ENCODE measurements around the gene INHBB.

INHBB gene

DNA sequence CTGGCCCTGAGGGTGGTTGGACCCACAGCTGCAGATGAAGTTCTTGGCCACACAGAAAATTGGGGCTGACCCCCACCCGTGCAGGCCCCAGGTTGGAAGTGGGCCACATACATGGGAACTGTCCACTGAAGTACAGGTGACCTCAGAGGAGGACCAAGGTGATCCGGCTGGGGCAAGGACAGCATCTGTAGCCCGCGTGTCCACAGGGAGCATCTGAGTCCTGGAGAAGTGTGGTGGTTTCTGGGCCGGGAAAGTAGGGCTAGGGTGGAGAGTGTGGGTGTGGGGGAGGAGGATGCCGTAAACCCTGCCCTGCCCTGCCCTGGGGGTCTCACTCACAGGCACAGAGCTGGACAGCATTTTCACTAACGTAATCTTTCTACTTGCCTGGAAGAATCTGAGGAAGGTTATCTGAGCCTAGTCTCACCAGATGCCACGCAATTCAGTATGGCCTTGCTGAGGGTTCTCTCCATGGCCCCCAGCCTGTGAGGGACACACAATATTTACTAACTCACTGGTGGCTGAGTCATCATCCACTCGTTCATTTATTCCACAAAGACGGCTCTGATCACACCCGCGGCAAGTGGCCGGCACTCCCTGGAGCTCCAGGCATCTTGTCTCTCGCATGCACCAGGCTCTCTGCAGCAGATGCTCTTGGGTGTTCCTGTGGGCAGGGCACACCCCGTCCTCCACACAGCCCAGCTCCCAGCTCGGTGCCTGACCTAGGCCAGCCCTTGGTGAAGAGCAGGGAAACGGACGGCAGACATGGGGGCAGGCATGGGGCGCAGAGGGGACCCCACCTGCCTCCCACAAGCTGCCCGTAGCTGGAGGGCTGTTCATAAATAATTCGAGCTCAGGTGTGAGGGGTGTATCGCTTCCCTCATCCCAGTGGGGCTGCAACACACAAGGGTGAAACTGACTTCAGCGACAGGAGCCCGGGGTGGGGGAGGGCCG is 51.2 kb downstream of the INHBB start:
- Histone ChIP-seq H3K4me1 (ENCODE audit: control insufficient read depth, insufficient read depth, low read length) (peaks cover 6% of the 10 kb centered on the region), H3K4me2 (ENCODE audit: low read length) (no peak overlapping the region), H3K9me3 (replicated peaks; ENCODE audit: low read length) (no peaks in the 10 kb centered on the region), H3K27me3 (ENCODE audit: control insufficient read depth, insufficient read depth, low read length) (peaks cover 63% of the 10 kb centered on the region), H3K9ac (ENCODE audit: low read depth, low read length) (no peak overlapping the region), H3K4me3 (ENCODE audit: low read length) (no peak overlapping the region), H3K36me3 (ENCODE audit: insufficient read depth, low read length) (no peaks in the 10 kb centered on the region)

DNA sequence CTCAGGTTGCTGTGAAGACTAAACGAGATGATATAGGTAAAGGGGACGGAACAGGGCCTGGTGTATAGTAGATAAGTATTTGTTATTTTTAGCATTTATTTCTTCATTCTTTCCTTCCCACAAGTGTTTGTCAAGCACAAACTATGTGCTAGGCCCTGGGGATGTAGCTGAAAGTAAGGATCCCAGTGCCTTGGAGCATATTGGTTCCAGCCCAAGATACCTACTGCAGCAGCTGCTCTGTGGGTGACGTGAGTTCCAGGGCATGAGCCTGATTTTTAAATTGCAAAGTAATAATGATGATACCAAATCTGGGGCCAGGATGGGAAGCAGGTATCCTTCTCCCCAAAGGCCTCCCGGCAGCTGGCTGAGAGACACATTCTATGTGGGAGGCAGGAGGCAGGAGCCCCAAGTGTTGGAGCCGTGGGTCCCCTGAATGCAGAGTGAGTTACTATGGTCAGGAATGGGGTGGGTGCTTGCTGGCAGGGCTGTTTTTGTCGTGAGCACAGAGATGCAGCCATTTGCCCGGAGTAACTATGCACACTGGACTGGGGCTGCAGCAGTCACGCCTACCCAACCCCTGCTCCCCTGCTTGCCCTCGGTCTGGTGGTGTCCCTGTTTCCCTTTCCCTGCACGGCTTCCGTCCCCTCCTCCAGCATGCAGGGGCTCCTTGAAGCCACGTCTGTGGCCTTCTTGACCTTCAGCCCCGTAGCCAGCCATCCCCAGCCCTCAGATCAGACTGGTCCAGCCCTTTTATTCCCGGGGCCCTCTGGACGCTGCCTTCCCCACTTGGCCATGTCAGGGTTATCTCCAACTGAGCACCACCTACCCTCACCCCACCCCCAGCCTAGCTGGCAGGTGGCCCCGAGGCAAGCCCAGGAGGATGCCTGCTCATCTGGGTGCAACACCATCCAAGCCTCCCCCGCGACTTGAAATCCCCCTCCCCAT is 52.4 kb downstream of the INHBB start:
- Histone ChIP-seq H3K27me3 (ENCODE audit: control insufficient read depth, insufficient read depth, low read length) (peaks cover 63% of the 10 kb centered on the region), H3K36me3 (ENCODE audit: insufficient read depth, low read length) (no peaks in the 10 kb centered on the region), H3K9me3 (replicated peaks; ENCODE audit: low read length) (no peaks in the 10 kb centered on the region), H3K4me3 (ENCODE audit: low read length) (no peak overlapping the region), H3K4me1 (ENCODE audit: control insufficient read depth, insufficient read depth, low read length) (peaks cover 6% of the 10 kb centered on the region), H3K4me2 (ENCODE audit: low read length) (no peak overlapping the region), H3K9ac (ENCODE audit: low read depth, low read length) (no peak overlapping the region)

GRCh38 chr2:120398996-120399888 is 53.3 kb downstream of the INHBB start:
- no peaks in the 10 kb centered on the region for H3K9me3 ChIP-seq (replicated peaks; ENCODE audit: low read length)
- peaks cover 65% of the 10 kb centered on the region for H3K27me3 ChIP-seq (ENCODE audit: control insufficient read depth, insufficient read depth, low read length)
- H3K4me2 ChIP-seq (ENCODE audit: low read length), result no peak overlapping the region
- H3K9ac ChIP-seq (ENCODE audit: low read depth, low read length), result no peak overlapping the region
- H3K36me3 ChIP-seq (ENCODE audit: insufficient read depth, low read length), result no peaks in the 10 kb centered on the region
- H3K4me1 ChIP-seq (ENCODE audit: control insufficient read depth, insufficient read depth, low read length), result peaks cover 6% of the 10 kb centered on the region
- no peak overlapping the region for H3K4me3 ChIP-seq (ENCODE audit: low read length)

GRCh38 chr2:120399889-120400240 is 53.9 kb downstream of the INHBB start:
- no peak overlapping the region for H3K4me3 ChIP-seq (ENCODE audit: low read length)
- peaks cover 64% of the 10 kb centered on the region for H3K27me3 ChIP-seq (ENCODE audit: control insufficient read depth, insufficient read depth, low read length)
- H3K9ac ChIP-seq (ENCODE audit: low read depth, low read length), result no peak overlapping the region
- peaks cover 6% of the 10 kb centered on the region for H3K4me1 ChIP-seq (ENCODE audit: control insufficient read depth, insufficient read depth, low read length)
- no peak overlapping the region for H3K4me2 ChIP-seq (ENCODE audit: low read length)
- H3K36me3 ChIP-seq (ENCODE audit: insufficient read depth, low read length), result no peaks in the 10 kb centered on the region
- no peaks in the 10 kb centered on the region for H3K9me3 ChIP-seq (replicated peaks; ENCODE audit: low read length)

DNA sequence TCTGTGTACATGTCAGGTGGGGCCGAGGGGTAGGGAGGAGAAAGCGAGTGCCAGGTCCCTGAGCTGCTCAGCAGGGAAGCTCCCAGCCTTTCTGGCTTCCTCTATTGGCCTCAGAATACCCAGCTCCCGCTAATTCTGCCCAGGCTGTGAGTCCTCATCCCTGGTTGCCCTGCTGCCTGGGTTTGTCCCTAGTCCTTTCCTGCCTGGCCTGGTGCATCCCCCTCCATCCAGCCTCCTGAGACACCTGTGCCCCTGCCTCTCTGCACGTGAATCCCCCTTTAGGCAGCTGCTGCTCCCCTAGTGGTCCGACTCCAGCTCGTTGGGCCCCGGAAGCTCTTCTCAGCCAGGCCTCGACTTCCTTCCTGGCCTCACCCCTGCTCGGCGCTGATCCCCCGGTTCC is 54.6 kb downstream of the INHBB start:
- H3K4me1 ChIP-seq (ENCODE audit: control insufficient read depth, insufficient read depth, low read length), result peaks cover 6% of the 10 kb centered on the region
- H3K27me3 ChIP-seq (ENCODE audit: control insufficient read depth, insufficient read depth, low read length), result peaks cover 60% of the 10 kb centered on the region
- H3K4me3 ChIP-seq (ENCODE audit: low read length), result no peak overlapping the region
- no peak overlapping the region for H3K9ac ChIP-seq (ENCODE audit: low read depth, low read length)
- no peak overlapping the region for H3K4me2 ChIP-seq (ENCODE audit: low read length)
- no peaks in the 10 kb centered on the region for H3K9me3 ChIP-seq (replicated peaks; ENCODE audit: low read length)
- no peaks in the 10 kb centered on the region for H3K36me3 ChIP-seq (ENCODE audit: insufficient read depth, low read length)

Measured in skeletal muscle satellite cell (primary cell).